HepG2 (cell line): ENCODE measurements around the gene PRKD2. TPM values are rescaled to one million over a fixed set of nuclear protein-coding genes. Genes with fewer than 3 reads are reported as not detected.
A peak's percentile ranks its signal among the peaks of the same experiment; 100 is the strongest.

ENCODE experiments used
- ARNT2 ChIP-seq: sonication (generic); formaldehyde crosslinking; IDR thresholded peaks from 2 replicates; pipeline ENCODE4 v1.8.0; 2022; ENCODE audit warnings: mild to moderate bottlenecking, low read depth, missing genetic modification reagents, moderate library complexity
- ARNTL ChIP-seq: sonication (generic); formaldehyde crosslinking; IDR thresholded peaks from 2 replicates; pipeline ENCODE4 v1.4.0; 2020; ENCODE audit warnings: mild to moderate bottlenecking, missing genetic modification reagents
- DNMT3B ChIP-seq: conservative IDR thresholded peaks from 2 replicates; pipeline ENCODE4 v1.6.1; 2016; ENCODE audit warnings: missing biosample characterization, control low read depth
- GATA4 ChIP-seq: sonication (generic); IDR thresholded peaks from 2 replicates; pipeline ENCODE4 v1.6.1; 2016; ENCODE audit warnings: antibody characterized with exemption, low read depth, borderline replicate concordance
- HCFC1 ChIP-seq: fragments of 150-350 bp; IDR thresholded peaks from 2 replicates; pipeline ENCODE4 v1.6.1; 2014; ENCODE audit warnings: low read depth, low read length
- HDAC1 ChIP-seq: sonication (generic); formaldehyde crosslinking; IDR thresholded peaks from 2 replicates; pipeline ENCODE4 v1.5.1; 2020; ENCODE audit warnings: mild to moderate bottlenecking, missing genetic modification reagents
- MATR3 ChIP-seq: sonication (generic); formaldehyde crosslinking; IDR thresholded peaks from 2 replicates; pipeline ENCODE4 v1.4.0; 2020; ENCODE audit warnings: missing genetic modification reagents
- NR2C2 ChIP-seq: sonication (generic); formaldehyde crosslinking; IDR thresholded peaks from 2 replicates; pipeline ENCODE4 v1.4.0; 2020; ENCODE audit warnings: missing genetic modification reagents, mild to moderate bottlenecking, moderate library complexity, borderline replicate concordance
- PHF8 ChIP-seq: sonication (generic); formaldehyde crosslinking; IDR thresholded peaks from 2 replicates; pipeline ENCODE4 v1.5.0; 2020; ENCODE audit warnings: missing genetic modification reagents
- POLR2AphosphoS2 ChIP-seq: IDR thresholded peaks from 2 replicates; pipeline ENCODE4 v1.6.1; 2011; ENCODE audit warnings: low read depth, low read length, improper control_type of control experiment
- RBFOX2 ChIP-seq: fragments of 200-400 bp; formaldehyde crosslinking; IDR thresholded peaks from 2 replicates; pipeline ENCODE4 v1.6.1; 2017; ENCODE audit warnings: low read depth, mild to moderate bottlenecking, low read length
- SPEN ChIP-seq: sonication (generic); formaldehyde crosslinking; IDR thresholded peaks from 2 replicates; pipeline ENCODE4 v1.5.1; 2020; ENCODE audit warnings: low read depth, mild to moderate bottlenecking, missing genetic modification reagents
- SRY ChIP-seq: sonication (generic); formaldehyde crosslinking; IDR thresholded peaks from 2 replicates; pipeline ENCODE4 v1.8.0; 2022; ENCODE audit warnings: mild to moderate bottlenecking, missing genetic modification reagents
- TCF7 ChIP-seq: sonication (generic); IDR thresholded peaks from 2 replicates; pipeline ENCODE4 v1.6.1; 2016; ENCODE audit warnings: antibody characterized with exemption, low read depth
- TEF ChIP-seq: sonication (generic); formaldehyde crosslinking; IDR thresholded peaks from 2 replicates; pipeline ENCODE4 v1.5.0; 2020; ENCODE audit warnings: missing genetic modification reagents
- TMF1 ChIP-seq: sonication (generic); formaldehyde crosslinking; IDR thresholded peaks from 2 replicates; pipeline ENCODE4 v1.8.1; 2022; ENCODE audit warnings: low read depth, missing genetic modification reagents
- ZMAT5 ChIP-seq: sonication (generic); formaldehyde crosslinking; IDR thresholded peaks from 2 replicates; pipeline ENCODE4 v1.5.0; 2020; ENCODE audit warnings: mild to moderate bottlenecking, low read depth, missing genetic modification reagents, borderline replicate concordance
- ZNF232 ChIP-seq: sonication (generic); formaldehyde crosslinking; IDR thresholded peaks from 2 replicates; pipeline ENCODE4 v1.4.0; 2020; ENCODE audit warnings: missing genetic modification reagents, borderline replicate concordance
- ZNF275 ChIP-seq: sonication (generic); formaldehyde crosslinking; IDR thresholded peaks from 2 replicates; pipeline ENCODE4 v1.8.0; 2022; ENCODE audit warnings: missing genetic modification reagents, mild to moderate bottlenecking, inconsistent platforms, borderline replicate concordance
- ZNF280D ChIP-seq: sonication (generic); formaldehyde crosslinking; IDR thresholded peaks from 2 replicates; pipeline ENCODE4 v1.5.1; 2020; ENCODE audit warnings: mild to moderate bottlenecking, missing genetic modification reagents
- ZNF329 ChIP-seq: sonication (generic); formaldehyde crosslinking; IDR thresholded peaks from 2 replicates; pipeline ENCODE4 v1.9.0; 2021; ENCODE audit warnings: low read depth, mild to moderate bottlenecking, missing genetic modification reagents
- ZNF33A ChIP-seq: sonication (generic); formaldehyde crosslinking; IDR thresholded peaks from 2 replicates; pipeline ENCODE4 v1.5.1; 2020; ENCODE audit warnings: missing genetic modification reagents, mild to moderate bottlenecking, moderate library complexity, borderline replicate concordance
- ZNF34 ChIP-seq: sonication (generic); formaldehyde crosslinking; IDR thresholded peaks from 2 replicates; pipeline ENCODE4 v1.4.0; 2020; ENCODE audit warnings: mild to moderate bottlenecking, missing genetic modification reagents, borderline replicate concordance
- ZNF576 ChIP-seq: sonication (generic); formaldehyde crosslinking; IDR thresholded peaks from 2 replicates; pipeline ENCODE4 v1.4.0; 2020; ENCODE audit warnings: mild to moderate bottlenecking, missing genetic modification reagents
- ZNF607 ChIP-seq: sonication (generic); formaldehyde crosslinking; IDR thresholded peaks from 2 replicates; pipeline ENCODE4 v1.5.1; 2020; ENCODE audit warnings: missing genetic modification reagents, mild to moderate bottlenecking, borderline replicate concordance
- ZNF672 ChIP-seq: sonication (generic); formaldehyde crosslinking; IDR thresholded peaks from 2 replicates; pipeline ENCODE4 v1.8.1; 2022; ENCODE audit warnings: missing genetic modification reagents
- ZSCAN25 ChIP-seq: sonication (generic); formaldehyde crosslinking; IDR thresholded peaks from 2 replicates; pipeline ENCODE4 v1.8.0; 2022; ENCODE audit warnings: mild to moderate bottlenecking, missing genetic modification reagents
- polyA plus RNA-seq, 8 experiments: library from polyadenylated mRNA; depleted of rRNA in 3 of 8; stranded (reverse) in 7 of 8; unstranded in 1 of 8; fragments of >200 nt; fragmentation: Illumina TruSeq in 4 of 8; extraction: Trizol in 4 of 8; gene quantifications; 2 replicates each; pipeline versions ENCODE4 v1.2.1 to v1.2.3, GENCODE V29; 2011 to 2016; ENCODE audit warnings: low read depth in 4 of 8, missing spikeins in 1 of 8, mixed read lengths in 1 of 8; ENCODE audit not compliant: insufficient read depth in 1 of 8
- total RNA-seq, 5 experiments: library from RNA; depleted of rRNA; stranded (reverse); fragments of >200 nt; fragmentation: Illumina TruSeq; extraction: Trizol; gene quantifications; 2 replicates each; pipeline ENCODE4 v1.2.3, GENCODE V29; 2016; ENCODE audit warnings: low read depth in 1 of 5

The PRKD2 gene
- total and polyA plus RNA-seq, 2 of the 13 experiments (the other 11 are each of a cell fraction or from before 2014, with no cell fraction given) = 6.7 to 7.3 TPM

GRCh38 chr19:46761418-46761831 is 44.5 kb upstream of the PRKD2 start (continued):
- TF ChIP-seq ZNF607 (CRISPR knock-in tag) (peak; percentile 93), POLR2AphosphoS2 (no peak), ZNF34 (CRISPR knock-in tag) (no peak), TEF (CRISPR knock-in tag) (no peak), ZNF33A (no peak), DNMT3B (no peak), PHF8 (CRISPR knock-in tag) (no peak), ZNF275 (CRISPR knock-in tag) (no peak), TMF1 (no peak; the same call in 1 of the 2 replicates), GATA4 (no peak), ZSCAN25 (CRISPR knock-in tag) (0 out of 2 replicates have a peak, but pooled peaks have one; percentile 20), ZNF576 (CRISPR knock-in tag) (no peak), HDAC1 (no peak), RBFOX2 (no peak), ZNF329 (no peak), SRY (CRISPR knock-in tag) (no peak; the same call in 1 of the 2 replicates), MATR3 (CRISPR knock-in tag) (no peak), ZNF672 (CRISPR knock-in tag) (no peak), ZNF232 (CRISPR knock-in tag) (peak; percentile 92), ARNTL (peak; percentile 69), HCFC1 (no peak), NR2C2 (CRISPR knock-in tag) (no peak), ZMAT5 (CRISPR knock-in tag) (no peak), TCF7 (no peak), ZNF280D (CRISPR knock-in tag) (no peak), SPEN (no peak), ARNT2 (0 out of 2 replicates have a peak, but pooled peaks have one; percentile 39)
